ENCODE measurements around the gene XAB2. TPM values are rescaled to one million over a fixed set of nuclear protein-coding genes. Genes with fewer than 3 reads are reported as not detected.
A peak's percentile ranks its signal among the peaks of the same experiment; 100 is the strongest.

The XAB2 gene
- total RNA-seq, 3 donors from 2014 or later: 41.3 to 49.0 (median 41.9) TPM

GRCh38 chr19:7637374-7638256 is 8.3 kb upstream of the XAB2 start:
- DNase-seq (ENCODE audit: low spot score in 2 of 2): no peak
- H3K4me1 ChIP-seq: no peaks in the 10 kb centered on the region
- no peaks in the 10 kb centered on the region for H3K36me3 ChIP-seq
- peak overlapping the region; percentile 46 to 74 (median 61) for H3K4me3 ChIP-seq
- peak overlapping the region; percentile 88 to 92 for H3K27ac ChIP-seq
- intact Hi-C loops (cut with DNase I; ENCODE audit: low total_unique reads): no loop called here
- H3K9me3 ChIP-seq: no peaks in the 10 kb centered on the region
- no peaks in the 10 kb centered on the region for H3K27me3 ChIP-seq
- no peak for TF ChIP-seq POLR2A (IDR thresholded peaks at IDR 0.05)
- no peak for TF ChIP-seq POLR2AphosphoS5 (IDR thresholded peaks at IDR 0.05)
- no peak for TF ChIP-seq CTCF (IDR thresholded peaks at IDR 0.05)

- peak; percentile 80 to 87 for DNase-seq (ENCODE audit: low spot score in 2 of 2)
- Histone ChIP-seq H3K27me3 (no peaks in the 10 kb centered on the region), H3K4me3 (peak within 1 kb of the TSS; percentile 46 to 74 (median 61)), H3K4me1 (no peaks in the 10 kb centered on the region), H3K36me3 (no peaks in the 10 kb centered on the region), H3K9me3 (no peaks in the 10 kb centered on the region), H3K27ac (peak within 1 kb of the TSS; percentile 88 to 92)
- TF ChIP-seq CTCF (IDR thresholded peaks at IDR 0.05) (peak; percentile 38 to 67 (median 41)), POLR2AphosphoS5 (IDR thresholded peaks at IDR 0.05) (peak in 2 of 3 donors; percentile 11 to 91), POLR2A (IDR thresholded peaks at IDR 0.05) (peak; percentile 37)
- intact Hi-C loops (cut with DNase I; ENCODE audit: low total_unique reads): no loop called here
Observed at GRCh38 chr19:7636691-7637373, 7.5 kb upstream of the XAB2 start, which contains the start of gene STXBP2. Gene STXBP2 (plus strand): TSS chr19:7637110. CDS start chr19:7637150, 40 bp downstream.

- H3K27me3 ChIP-seq: no peaks in the 10 kb centered on the region
- H3K4me3 ChIP-seq: peak overlapping the region; percentile 46 to 74 (median 61)
- H3K4me1 ChIP-seq: no peaks in the 10 kb centered on the region
- TF ChIP-seq POLR2AphosphoS5 (IDR thresholded peaks at IDR 0.05): no peak
- no peak for TF ChIP-seq CTCF (IDR thresholded peaks at IDR 0.05)
- TF ChIP-seq POLR2A (IDR thresholded peaks at IDR 0.05): no peak
- H3K27ac ChIP-seq: peak overlapping the region; percentile 88 to 92
- H3K9me3 ChIP-seq: no peaks in the 10 kb centered on the region
- H3K36me3 ChIP-seq: no peaks in the 10 kb centered on the region
- DNase-seq (ENCODE audit: low spot score in 2 of 2): peak in 1 of 2 donors; percentile 69
- intact Hi-C loops (cut with DNase I; ENCODE audit: low total_unique reads): no loop called here
Observed at GRCh38 chr19:7636317-7636690, 7.0 kb upstream of the XAB2 start.

- H3K4me3 ChIP-seq: peak overlapping the region in 2 of 3 donors; percentile 61 to 74
- TF ChIP-seq CTCF (IDR thresholded peaks at IDR 0.05) (no peak), POLR2A (IDR thresholded peaks at IDR 0.05) (no peak), POLR2AphosphoS5 (IDR thresholded peaks at IDR 0.05) (no peak)
- no peaks in the 10 kb centered on the region for H3K36me3 ChIP-seq
- no peaks in the 10 kb centered on the region for H3K9me3 ChIP-seq
- no peak for DNase-seq (ENCODE audit: low spot score in 2 of 2)
- H3K27me3 ChIP-seq: no peaks in the 10 kb centered on the region
- intact Hi-C loops (cut with DNase I; ENCODE audit: low total_unique reads): no loop called here
- H3K4me1 ChIP-seq: peaks cover 1 to 2% of the 10 kb centered on the region in 2 donors
- H3K27ac ChIP-seq: peak overlapping the region; percentile 88 to 92
Observed at GRCh38 chr19:7635670-7636069, 6.3 kb upstream of the XAB2 start.

GRCh38 chr19:7633698-7634097 is 4.4 kb upstream of the XAB2 start, which contains the start of gene PCP2:
Gene PCP2 (minus strand): TSS chr19:7633719. CDS start chr19:7633457, 262 bp downstream.
- DNase-seq (ENCODE audit: low spot score in 2 of 2): no peak
- Histone ChIP-seq H3K4me1 (peaks cover 5 to 8% of the 10 kb centered on the region in 2 donors), H3K9me3 (no peaks in the 10 kb centered on the region), H3K36me3 (no peaks in the 10 kb centered on the region), H3K27me3 (no peaks in the 10 kb centered on the region), H3K4me3 (no peak within 1 kb of the TSS), H3K27ac (no peak within 1 kb of the TSS)
- no peak for TF ChIP-seq POLR2AphosphoS5 (IDR thresholded peaks at IDR 0.05)
- TF ChIP-seq CTCF (IDR thresholded peaks at IDR 0.05): no peak
- TF ChIP-seq POLR2A (IDR thresholded peaks at IDR 0.05): no peak
- intact Hi-C loops (cut with DNase I; ENCODE audit: low total_unique reads): no loop called here
